Measurements from ENCODE around the gene CLCN6. TPM values are rescaled to one million over a fixed set of nuclear protein-coding genes. Genes with fewer than 3 reads are reported as not detected.

The CLCN6 gene
- total and polyA plus RNA-seq, 10 of the 15 experiments (the other 5 are each of a cell fraction or from before 2014, with no cell fraction given): 2.2 to 20.9 (median 10.2) TPM

DNA sequence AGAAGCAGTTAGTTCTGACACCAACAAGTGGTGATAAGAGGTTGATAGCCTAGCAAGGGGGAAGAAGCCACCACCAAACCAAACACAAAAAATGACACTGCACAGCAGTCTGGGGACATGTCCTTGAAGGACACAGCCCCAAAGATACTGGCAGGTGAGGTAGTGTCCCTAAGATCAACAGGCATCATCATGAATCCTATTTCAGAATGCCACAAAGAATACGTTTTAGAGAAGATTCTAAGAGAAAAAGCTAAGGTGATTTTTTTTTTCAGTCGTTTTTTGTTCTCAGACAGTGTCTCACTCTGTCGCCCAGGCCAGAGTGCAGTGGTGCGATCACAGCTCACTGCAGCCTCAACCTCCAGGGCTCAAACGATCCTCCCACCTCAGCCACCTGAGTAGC is 19.8 kb upstream of the CLCN6 start (continued):
- TF ChIP-seq CUX1 (IDR thresholded peaks at IDR 0.05; ENCODE audit: insufficient replicate concordance, low read depth, low read length): no peak
- no peak for TF ChIP-seq RUNX3 (IDR thresholded peaks at IDR 0.05; ENCODE audit: low read length)
- TF ChIP-seq JUNB (IDR thresholded peaks at IDR 0.05): no peak
- no peak for TF ChIP-seq CHD2 (IDR thresholded peaks at IDR 0.05; ENCODE audit: borderline replicate concordance, low read depth, low read length)
- TF ChIP-seq TCF7 (IDR thresholded peaks at IDR 0.05; ENCODE audit: borderline replicate concordance): no peak

- Histone ChIP-seq H3K27me3 (replicated peaks in 1 of 2; ENCODE audit: control insufficient read depth in 2 of 2, insufficient read depth in 2 of 2, low read length in 1 of 2) (no peaks in the 10 kb centered on the region), H2AFZ (ENCODE audit: control insufficient read depth, low read depth, low read length) (no peak overlapping the region), H3K9me3 (replicated peaks; ENCODE audit: control insufficient read depth, insufficient read depth, low read length) (no peaks in the 10 kb centered on the region), H3K4me3 (no peak overlapping the region), H3K4me2 (ENCODE audit: control insufficient read depth, insufficient read depth) (no peak overlapping the region), H4K20me1 (ENCODE audit: control insufficient read depth, insufficient read depth) (no peaks in the 10 kb centered on the region), H3K27ac (ENCODE audit: control insufficient read depth, insufficient read depth) (no peak overlapping the region), H3K4me1 (ENCODE audit: control insufficient read depth, insufficient read depth, low read length) (peaks cover 4% of the 10 kb centered on the region; the same call in 1 of the 2 replicates), H3K79me2 (ENCODE audit: control insufficient read depth, insufficient read depth, low read length) (no peaks in the 10 kb centered on the region), H3K9ac (ENCODE audit: control insufficient read depth, insufficient read depth, low read length) (no peak overlapping the region), H3K36me3 (ENCODE audit: control insufficient read depth in 2 of 2, insufficient read depth in 2 of 2, low read length in 1 of 2) (no peaks in the 10 kb centered on the region)
- in situ Hi-C loops (cut with MboI): no loop called here
- DNase-seq (ENCODE audit: low read depth, low spot score) (no peak), ATAC-seq (no peak), FAIRE-seq (no peak)
- intact Hi-C loops (cut with micrococcal nuclease; ENCODE audit: unreplicated experiment): loop anchor here (5.0 kb wide), 1 partner anchor 105 kb away; no protein-coding TSS in a partner anchor
- 73% methylated on average over 16 of the region's 16 CpGs for WGBS (ENCODE audit: insufficient coverage, insufficient replicate concordance, low lambda C conversion rate, missing lambda C conversion rate)
- ChIA-PET CTCF (interaction anchor here (1.6 to 4.9 kb wide), 2 partner anchors 10 to 28 kb away, joined by 3 to 24 read pairs; no protein-coding TSS in a partner anchor), POLR2A (no interaction called here), RAD21 (ENCODE audit: unreplicated experiment) (interaction anchor here (0.6 kb wide), 1 partner anchor 123 kb away, joined by 4 read pairs; the partner anchor contains the start of gene FBXO6), SMC1A (ENCODE audit: uncharacterized antibody, unreplicated experiment) (no interaction called here)
- no TSS peak for BruUV-seq (replicated peaks)
- TF ChIP-seq ZSCAN29 (IDR thresholded peaks at IDR 0.05): no peak
- TF ChIP-seq NRF1 (conservative IDR thresholded peaks at IDR 0.05; ENCODE audit: low read depth, low read length): no peak
- TF ChIP-seq TCF3 (IDR thresholded peaks at IDR 0.05; ENCODE audit: borderline replicate concordance, insufficient read depth, low read depth, low read length): no peak
- TF ChIP-seq SUPT20H (IDR thresholded peaks at IDR 0.05; ENCODE audit: borderline replicate concordance, control insufficient read depth, low read depth, low read length): no peak
- no peak for TF ChIP-seq ASH2L (IDR thresholded peaks at IDR 0.05; ENCODE audit: borderline replicate concordance, low read depth)
- TF ChIP-seq ZBTB33 (IDR thresholded peaks at IDR 0.05): no peak
- TF ChIP-seq BCL11A (IDR thresholded peaks at IDR 0.05; ENCODE audit: low read depth, low read length): no peak
- no peak for TF ChIP-seq ATF3 (IDR thresholded peaks at IDR 0.05; ENCODE audit: borderline replicate concordance, extremely low read depth, low read depth, low read length)
Measured at GRCh38 chr1:11787251-11787803, 18.7 kb upstream of the CLCN6 start.
